GM19351 (cell line): ENCODE results near the gene GINS3.

Experiments
- ATAC-seq: cut with Tn5 transposase; IDR thresholded peaks from one replicate; pipeline ENCODE4 v1.9.1; 2021; ENCODE audit warnings: mild to moderate bottlenecking, moderate library complexity; ENCODE audit not compliant: unreplicated experiment

GINS3 gene

GRCh38 chr16:58421529-58421928, 29.3 kb downstream of the GINS3 start:
- no peak for ATAC-seq

- ATAC-seq = no peak
These were observed 30.5 kb downstream of the GINS3 start for GRCh38 chr16:58422809-58423208.

DNA sequence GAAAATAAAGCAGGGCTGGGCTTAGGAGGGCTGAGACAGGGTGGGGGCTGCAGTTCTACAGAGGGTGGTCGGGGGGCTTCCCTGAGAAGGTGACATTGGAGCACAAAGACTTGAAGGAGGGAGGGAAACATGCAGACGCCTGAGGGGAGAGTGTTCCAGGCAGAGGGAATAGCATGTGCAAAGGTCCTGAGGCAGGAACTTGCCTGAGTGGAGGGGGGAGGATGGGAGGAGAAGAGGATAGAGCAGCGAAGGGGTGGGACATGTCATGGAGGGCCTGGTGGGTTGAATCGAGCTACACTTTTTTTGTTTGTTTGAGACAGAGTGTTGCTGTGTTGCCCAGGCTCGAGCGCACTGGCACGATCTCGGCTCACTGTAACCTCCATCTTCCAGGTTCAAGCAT, 33.0 kb downstream of the GINS3 start:
- ATAC-seq = no peak

GRCh38 chr16:58425756-58426494, 33.7 kb downstream of the GINS3 start:
- ATAC-seq = peak; percentile 97

DNA sequence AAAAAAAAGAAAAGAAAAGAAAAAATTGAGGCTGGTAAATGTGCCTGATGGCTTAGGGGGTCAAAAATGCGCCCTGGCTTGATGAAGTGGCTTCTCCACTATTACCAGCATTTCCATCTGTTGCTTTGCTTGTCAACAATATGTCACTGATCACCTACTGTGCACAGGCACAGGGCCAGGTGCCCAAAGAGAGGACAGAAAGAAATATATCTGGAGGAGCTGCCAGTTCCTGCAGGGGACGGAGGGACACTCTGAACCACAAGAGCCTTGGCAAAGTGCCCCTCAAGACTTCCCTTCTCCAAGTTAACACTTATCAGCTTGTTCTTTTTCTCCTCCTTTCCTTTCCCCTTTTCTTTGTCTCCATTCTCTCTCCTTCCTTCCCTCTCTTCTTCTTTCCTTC, 34.7 kb downstream of the GINS3 start:
- no peak for ATAC-seq

GRCh38 chr16:58428621-58429542, 36.6 kb downstream of the GINS3 start:
- ATAC-seq = no peak

GRCh38 chr16:58430718-58431117, 38.4 kb downstream of the GINS3 start:
- ATAC-seq = no peak

- no peak for ATAC-seq
These were observed 41.3 kb downstream of the GINS3 start for GRCh38 chr16:58433569-58433951.

GRCh38 chr16:58435779-58436178, 43.5 kb downstream of the GINS3 start:
- no peak for ATAC-seq

DNA sequence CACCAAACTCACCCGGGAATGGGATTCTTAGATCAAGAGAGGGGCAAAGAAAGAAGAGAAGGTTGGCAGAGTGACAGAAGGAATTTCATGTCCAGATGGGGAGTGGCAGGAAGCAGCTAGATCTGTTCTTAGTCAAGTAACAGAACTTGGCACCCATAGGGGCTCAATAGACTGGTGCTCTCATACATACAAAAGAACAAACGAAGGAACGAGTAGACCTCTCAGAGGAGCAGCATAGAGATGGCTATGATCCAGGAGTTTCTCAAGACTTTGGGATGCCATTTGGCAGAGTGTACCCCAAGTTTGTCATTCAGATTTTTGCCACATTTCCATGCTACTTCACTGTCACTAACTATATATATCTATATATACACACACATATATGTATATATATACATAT, 47.9 kb downstream of the GINS3 start:
- no peak for ATAC-seq

GRCh38 chr16:58442547-58442946, 50.3 kb downstream of the GINS3 start:
- no peak for ATAC-seq

GRCh38 chr16:58443783-58444182, 51.5 kb downstream of the GINS3 start:
- no peak for ATAC-seq

- no peak for ATAC-seq
These were observed 52.0 kb downstream of the GINS3 start for GRCh38 chr16:58444265-58444664.

DNA sequence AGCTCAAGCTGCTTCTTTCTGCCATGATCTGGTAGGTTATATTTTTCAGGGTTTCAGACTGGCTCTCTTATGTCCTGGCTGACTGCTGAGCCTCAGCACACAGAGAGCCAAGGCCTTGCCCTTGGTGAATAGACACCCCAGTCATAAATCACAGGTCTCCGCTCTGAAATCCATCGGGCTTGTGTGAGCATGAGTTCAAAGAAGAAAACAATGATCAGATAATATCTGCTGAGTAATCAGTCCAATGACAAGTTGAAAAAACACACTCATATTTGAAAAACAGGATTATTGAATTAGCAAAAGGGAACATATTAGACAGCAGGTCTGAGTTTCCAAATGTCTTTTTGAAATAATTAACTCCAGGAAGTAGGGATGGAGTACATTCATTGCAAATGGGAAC, 56.6 kb downstream of the GINS3 start:
- ATAC-seq = no peak

DNA sequence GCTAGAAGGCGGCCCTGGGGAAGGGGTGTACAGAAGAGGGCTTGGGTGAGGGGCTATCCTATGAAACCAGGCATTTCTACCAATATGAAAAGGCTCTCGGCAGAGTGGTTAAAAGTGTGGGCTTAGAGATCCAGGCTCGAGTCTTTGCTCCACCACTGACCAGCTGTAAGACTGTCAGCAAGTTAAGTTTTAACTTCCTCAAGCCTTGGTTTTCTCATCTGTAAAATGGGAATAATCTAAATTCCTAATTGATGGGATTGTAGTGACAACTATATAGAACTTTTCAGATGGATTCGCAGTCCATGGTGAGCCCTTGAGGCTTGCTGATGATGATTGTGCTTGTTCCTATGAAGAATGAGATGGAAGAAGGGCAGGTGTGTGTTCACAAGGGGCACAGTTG, 57.0 kb downstream of the GINS3 start:
- no peak for ATAC-seq

GRCh38 chr16:58449768-58450167, 57.5 kb downstream of the GINS3 start:
- no peak for ATAC-seq

- no peak for ATAC-seq
These were observed 58.3 kb downstream of the GINS3 start for GRCh38 chr16:58450590-58450989.

DNA sequence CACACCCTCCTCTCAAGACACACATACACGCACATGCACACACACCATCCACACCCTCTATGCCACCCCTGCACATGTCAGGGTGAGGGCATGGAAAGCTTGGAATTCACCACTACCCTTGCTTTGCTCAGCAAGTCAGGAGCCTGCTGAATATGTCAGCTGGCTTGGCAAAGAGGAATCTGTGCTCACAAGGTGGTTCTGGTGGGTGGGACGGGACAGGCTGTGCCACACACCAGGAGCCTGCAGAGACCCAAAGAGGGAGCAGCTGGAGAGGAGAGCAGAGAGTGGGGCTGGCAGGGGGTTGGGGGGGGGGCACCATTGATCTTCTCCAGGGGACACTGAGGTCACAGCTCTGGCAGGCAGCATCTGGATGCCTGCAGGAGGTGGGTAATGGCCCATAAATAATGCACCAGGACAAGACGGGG, 59.0 kb downstream of the GINS3 start:
- no peak for ATAC-seq

- ATAC-seq = no peak
These were observed 59.7 kb downstream of the GINS3 start for GRCh38 chr16:58451945-58452401.

GRCh38 chr16:58452640-58453039, 60.4 kb downstream of the GINS3 start:
- ATAC-seq = no peak

DNA sequence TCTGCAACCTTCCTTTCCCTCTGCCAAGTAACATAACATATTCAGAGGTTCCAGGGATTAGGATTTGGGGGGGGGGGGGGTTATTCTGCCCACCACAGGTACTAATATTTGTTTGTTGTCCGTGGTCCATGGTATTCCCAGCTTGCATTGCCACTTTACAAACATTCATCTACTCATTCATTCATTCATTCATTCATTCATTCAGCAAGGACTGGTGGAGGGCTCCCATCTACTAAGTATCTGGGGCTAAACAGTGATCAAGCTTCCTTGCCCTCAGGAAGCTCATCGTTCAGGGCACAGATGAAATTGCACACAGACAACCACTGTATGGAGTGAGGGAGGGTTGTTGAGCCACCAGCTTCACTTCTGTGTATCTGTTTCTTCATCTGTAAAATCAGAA, 61.9 kb downstream of the GINS3 start:
- ATAC-seq = no peak

- no peak for ATAC-seq
These were observed 62.6 kb downstream of the GINS3 start for GRCh38 chr16:58454856-58455255.
